Urinary bladder (tissue), 4 donors: ENCODE results near the gene NEK10. TPM values are rescaled to one million over a fixed set of nuclear protein-coding genes. Genes with fewer than 3 reads are reported as not detected.

ENCODE experiments used
- DNase-seq: peaks from one replicate; pipeline ENCODE4 v3.0.0-alpha.2; 2015; ENCODE audit errors: extremely low spot score
- H3K27ac ChIP-seq: one replicate; pipeline ENCODE4 v1.5.1; 2013; ENCODE audit warnings: low read depth, mild to moderate bottlenecking, moderate library complexity
- H3K36me3 ChIP-seq: one replicate; pipeline ENCODE4 v1.6.1; 2013; ENCODE audit warnings: mild to moderate bottlenecking, moderate library complexity; ENCODE audit not compliant: insufficient read depth
- H3K4me1 ChIP-seq: one replicate; pipeline ENCODE4 v1.6.1; 2013; ENCODE audit warnings: mild to moderate bottlenecking, moderate library complexity; ENCODE audit not compliant: insufficient read depth
- H3K4me3 ChIP-seq: one replicate; pipeline ENCODE4 v1.5.1; 2013; ENCODE audit warnings: low read depth, low read length
- WGBS: extraction: QIAGEN DNeasy Blood & Tissue Kit; methylation state at CpG from one replicate; pipeline ENCODE4 v1.1.7; 2013; 5-methylcytosine and 5-hydroxymethylcytosine counted together
- polyA plus RNA-seq: library from polyadenylated mRNA; stranded (reverse); fragments of 200-250 nt; gene quantifications from one replicate; pipeline ENCODE4 v1.2.3, GENCODE V29; 2013
- total RNA-seq: library from RNA; depleted of rRNA; stranded (reverse); fragments of >200 nt; gene quantifications from one replicate; pipeline ENCODE4 v1.2.3, GENCODE V29; 2014
- donor health status: healthy with polysubstance abuse.
- donor health status: healthy.

The NEK10 gene
- total and polyA plus RNA-seq, 2 donors, result 2.0 to 7.5 TPM

DNA sequence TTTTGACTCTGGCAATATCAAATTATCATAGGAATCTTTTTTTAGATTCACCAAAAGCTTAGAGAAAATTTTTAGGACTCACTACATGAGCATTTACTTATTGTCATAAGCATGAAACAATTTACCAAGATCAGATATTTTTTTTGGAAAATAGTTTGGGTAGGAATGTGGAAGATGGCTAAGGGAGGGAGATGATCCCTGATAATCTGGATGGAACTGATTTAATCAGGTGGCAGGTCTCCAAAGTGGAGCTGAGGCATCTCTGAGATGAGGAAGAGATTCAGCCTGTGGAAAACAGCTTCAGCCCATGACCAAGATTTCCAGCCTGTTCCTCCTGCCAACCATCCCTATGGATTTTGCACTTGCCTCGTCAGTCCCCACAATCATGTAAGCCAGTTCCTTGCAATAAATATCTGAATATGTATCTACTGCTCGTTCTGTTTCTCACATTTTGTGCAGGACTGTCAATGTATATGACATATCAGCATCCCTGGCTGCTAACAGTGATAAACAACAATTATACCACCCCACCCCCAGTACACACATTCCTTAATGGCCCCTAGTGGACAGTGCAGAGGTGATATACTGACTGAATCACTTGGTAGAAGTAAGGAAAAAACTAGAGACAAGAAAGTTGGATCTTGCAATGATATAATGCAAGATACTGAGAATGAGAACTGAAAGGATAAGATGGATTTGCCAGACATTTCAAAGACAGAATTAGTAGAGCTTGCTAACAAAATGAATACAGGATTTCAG is 183.8 kb downstream of the NEK10 start:
- H3K27ac ChIP-seq, result no peak overlapping the region
- 73% methylated on average over 2 of the region's 2 CpGs for WGBS
- H3K4me1 ChIP-seq, result no peaks in the 10 kb centered on the region
- H3K4me3 ChIP-seq, result no peak overlapping the region
- no peaks in the 10 kb centered on the region for H3K36me3 ChIP-seq
- no peak for DNase-seq

- Histone ChIP-seq H3K4me1 (no peaks in the 10 kb centered on the region), H3K36me3 (no peaks in the 10 kb centered on the region), H3K4me3 (no peak overlapping the region), H3K27ac (no peak overlapping the region)
- no peak for DNase-seq
- WGBS, result 51% methylated on average over 2 of the region's 2 CpGs
These were observed 184.9 kb downstream of the NEK10 start for GRCh38 chr3:27184261-27184660.

- whole genome bisulfite sequencing, result 80% methylated on average over 3 of the region's 3 CpGs
- Histone ChIP-seq H3K4me1 (no peaks in the 10 kb centered on the region), H3K4me3 (no peak overlapping the region), H3K36me3 (no peaks in the 10 kb centered on the region), H3K27ac (no peak overlapping the region)
- DNase-seq, result no peak
These were observed 192.9 kb downstream of the NEK10 start for GRCh38 chr3:27176256-27176655.

DNA sequence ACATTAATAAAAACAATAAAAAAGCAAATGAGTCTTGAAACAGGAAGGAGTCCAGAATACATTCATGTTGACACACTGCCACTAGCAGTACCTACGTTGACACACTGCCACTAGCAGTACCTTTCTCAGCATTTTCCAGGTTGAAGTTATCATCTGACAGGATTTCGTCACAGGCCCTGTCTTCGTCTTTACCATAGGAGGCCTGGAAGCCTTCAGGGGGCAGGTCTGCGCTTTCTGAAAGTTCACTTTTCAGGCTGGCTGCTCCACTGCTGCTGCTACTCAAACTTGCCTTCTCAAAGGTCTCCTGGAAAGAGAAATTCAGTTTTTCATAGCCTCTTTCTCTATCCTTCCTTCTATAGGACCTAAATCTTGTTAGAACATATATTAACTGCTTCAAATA is 194.7 kb downstream of the NEK10 start:
- no peak for DNase-seq
- Histone ChIP-seq H3K4me1 (no peaks in the 10 kb centered on the region), H3K4me3 (no peak overlapping the region), H3K27ac (no peak overlapping the region), H3K36me3 (no peaks in the 10 kb centered on the region)
- 89% methylated on average over 4 of the region's 4 CpGs for WGBS

DNA sequence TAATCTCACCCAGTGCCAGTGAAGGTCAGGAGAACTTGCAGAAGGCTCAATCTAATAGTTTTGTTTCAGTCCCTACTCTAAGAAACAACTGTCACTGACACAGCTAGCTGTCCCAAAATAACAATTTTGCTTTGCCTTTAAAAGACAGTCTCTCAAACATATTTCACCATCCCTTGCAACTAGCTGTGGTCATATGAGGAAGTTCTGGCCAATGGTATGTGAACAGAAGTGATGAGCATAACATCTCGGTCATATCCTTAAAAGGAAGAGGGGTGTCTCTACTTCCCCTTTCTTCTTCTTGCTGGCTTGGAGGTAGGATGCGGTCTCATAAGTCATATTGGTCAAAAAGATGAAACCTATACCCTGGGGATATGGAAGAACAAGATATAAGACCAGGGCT is 198.1 kb downstream of the NEK10 start:
- Histone ChIP-seq H3K27ac (no peak overlapping the region), H3K4me1 (no peaks in the 10 kb centered on the region), H3K36me3 (no peaks in the 10 kb centered on the region), H3K4me3 (no peak overlapping the region)
- no peak for DNase-seq
- 91% methylated on average over 2 of the region's 2 CpGs for WGBS

- H3K36me3 ChIP-seq, result no peaks in the 10 kb centered on the region
- DNase-seq, result no peak
- H3K4me3 ChIP-seq, result no peak overlapping the region
- H3K27ac ChIP-seq, result no peak overlapping the region
- H3K4me1 ChIP-seq, result no peaks in the 10 kb centered on the region
- WGBS, result 58% methylated on average over 3 of the region's 3 CpGs
These were observed 202.3 kb downstream of the NEK10 start for GRCh38 chr3:27166888-27167287.

DNA sequence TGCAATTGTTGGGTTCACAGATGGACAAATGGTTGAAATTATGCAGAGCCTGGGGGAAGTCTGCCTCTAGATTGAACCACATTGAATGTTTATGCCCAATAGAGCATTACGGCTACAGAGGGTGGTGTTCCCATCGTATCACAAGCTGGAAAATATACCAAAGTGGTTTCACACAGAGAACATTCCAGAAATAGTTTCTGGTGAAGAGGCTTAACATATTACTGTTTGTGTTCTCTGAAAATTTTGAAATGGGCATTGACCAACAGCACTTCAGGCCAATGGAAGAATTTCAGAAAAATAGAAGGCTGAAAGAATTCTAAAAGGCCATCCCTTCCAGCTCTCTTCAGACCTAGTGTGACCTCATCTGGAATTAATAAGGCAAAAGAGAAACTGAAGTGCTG is 203.9 kb downstream of the NEK10 start:
- H3K36me3 ChIP-seq, result no peaks in the 10 kb centered on the region
- H3K27ac ChIP-seq, result no peak overlapping the region
- WGBS, result 58% methylated on average over 2 of the region's 2 CpGs
- H3K4me3 ChIP-seq, result no peak overlapping the region
- DNase-seq, result no peak
- no peaks in the 10 kb centered on the region for H3K4me1 ChIP-seq

- WGBS, result 73% methylated on average over 2 of the region's 2 CpGs
These were observed 208.3 kb downstream of the NEK10 start for GRCh38 chr3:27160779-27161287.

GRCh38 chr3:27160146-27160545 is 209.0 kb downstream of the NEK10 start:
- no peaks in the 10 kb centered on the region for H3K36me3 ChIP-seq
- no peak overlapping the region for H3K4me3 ChIP-seq
- WGBS, result 94% methylated on average over 3 of the region's 3 CpGs
- H3K27ac ChIP-seq, result no peak overlapping the region
- DNase-seq, result no peak
- no peaks in the 10 kb centered on the region for H3K4me1 ChIP-seq

More at GRCh38 chr3:27160779-27161287, 208.3 kb downstream of the NEK10 start:
- Histone ChIP-seq H3K4me3 (no peak overlapping the region), H3K27ac (no peak overlapping the region), H3K4me1 (no peaks in the 10 kb centered on the region), H3K36me3 (no peaks in the 10 kb centered on the region)
- DNase-seq, result no peak

GRCh38 chr3:27147215-27147614 is 222.0 kb downstream of the NEK10 start:
- Histone ChIP-seq H3K36me3 (no peaks in the 10 kb centered on the region), H3K4me1 (no peaks in the 10 kb centered on the region), H3K4me3 (no peak overlapping the region), H3K27ac (no peak overlapping the region)
- 85% methylated on average over 1 of the region's 1 CpG for WGBS
- DNase-seq, result no peak

- H3K4me1 ChIP-seq, result no peaks in the 10 kb centered on the region
- 77% methylated on average over 3 of the region's 3 CpGs for WGBS
- no peak overlapping the region for H3K4me3 ChIP-seq
- no peak overlapping the region for H3K27ac ChIP-seq
- DNase-seq, result no peak
- no peaks in the 10 kb centered on the region for H3K36me3 ChIP-seq
These were observed 222.4 kb downstream of the NEK10 start for GRCh38 chr3:27146786-27147185.

DNA sequence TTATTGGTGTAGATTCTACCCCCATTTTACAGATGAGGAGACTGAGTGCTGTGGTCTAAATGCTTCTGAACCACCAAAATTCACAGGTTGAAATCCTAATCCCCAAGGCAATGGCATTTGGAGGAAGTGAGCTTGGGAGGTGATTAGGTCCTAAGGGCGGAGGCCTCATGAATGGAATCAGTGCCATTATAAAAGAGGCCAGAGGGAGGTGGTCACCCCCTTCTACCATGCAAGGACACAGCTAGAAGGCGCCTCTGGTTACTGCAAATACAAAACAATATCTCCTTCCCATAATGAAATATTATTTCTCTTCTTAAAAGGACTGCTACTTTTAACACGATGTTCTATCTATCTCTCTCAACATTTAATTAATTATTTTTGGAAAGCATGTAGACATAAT is 223.5 kb downstream of the NEK10 start:
- DNase-seq, result no peak
- H3K27ac ChIP-seq, result no peak overlapping the region
- 98% methylated on average over 3 of the region's 3 CpGs for WGBS

DNA sequence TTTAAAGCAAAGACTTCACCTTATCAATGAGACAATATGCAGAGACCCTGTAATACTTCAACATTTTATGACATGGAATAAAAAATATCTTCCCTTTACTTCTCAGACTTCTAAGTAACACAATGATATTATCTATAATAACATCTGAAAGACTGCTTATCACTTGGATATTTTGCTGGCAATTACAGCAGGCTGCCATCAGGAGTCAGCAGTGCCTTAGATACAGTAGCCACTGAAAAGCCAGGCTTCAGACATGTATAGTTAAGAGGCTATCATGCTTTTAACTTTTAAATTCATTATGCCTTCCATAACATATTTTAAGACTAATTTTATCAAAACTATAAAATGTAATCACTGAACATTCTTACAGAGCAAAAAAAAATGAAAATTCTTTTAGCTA is 227.5 kb downstream of the NEK10 start:
- no peak for DNase-seq
- Histone ChIP-seq H3K27ac (no peak overlapping the region), H3K4me1 (no peaks in the 10 kb centered on the region), H3K4me3 (no peak overlapping the region), H3K36me3 (no peaks in the 10 kb centered on the region)

More for the DNA sequence above, 223.5 kb downstream of the NEK10 start:
- H3K4me3 ChIP-seq, result no peak overlapping the region
- H3K36me3 ChIP-seq, result no peaks in the 10 kb centered on the region
- H3K4me1 ChIP-seq, result no peaks in the 10 kb centered on the region

DNA sequence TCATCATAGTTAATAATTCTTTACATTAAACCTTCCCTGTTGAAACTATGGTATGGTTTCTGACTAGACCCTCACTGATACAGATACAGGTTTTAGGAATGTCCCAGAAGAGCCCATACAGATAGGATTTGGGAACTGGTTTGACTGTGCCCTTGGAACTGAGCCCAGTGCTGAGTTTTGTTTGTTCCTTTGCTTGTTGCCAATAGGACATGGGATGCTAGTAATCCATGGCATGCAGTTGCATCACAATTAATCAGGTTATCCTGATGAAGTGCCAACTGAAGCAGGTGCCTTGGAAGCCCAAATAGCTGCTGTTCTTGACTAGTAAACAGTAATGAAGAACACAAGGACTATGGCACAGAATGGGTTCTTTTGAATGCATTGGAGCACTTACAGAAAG is 230.6 kb downstream of the NEK10 start:
- Histone ChIP-seq H3K4me3 (no peak overlapping the region), H3K36me3 (no peaks in the 10 kb centered on the region), H3K27ac (no peak overlapping the region), H3K4me1 (no peaks in the 10 kb centered on the region)
- no peak for DNase-seq
